CD4-positive, alpha-beta memory T cell (primary cell): ENCODE data around the gene SHISAL1. TPM values are rescaled to one million over a fixed set of nuclear protein-coding genes. Genes with fewer than 3 reads are reported as not detected.
"Not testable (repeated sequence)": the region's sequence is repeated elsewhere in the genome, so short reads cannot be mapped to it uniquely, and the experiment has no call there.

Source experiments
- CTCF ChIA-PET: fragments of 350-600 bp; sonication (Branson Sonifier 250); formaldehyde crosslinking; loops from one replicate; lab custom pipeline; 2021; ENCODE audit warnings: inconsistent platforms; ENCODE audit not compliant: partially characterized antibody; lab: Charles Lee
- POLR2A ChIA-PET: fragments of 350-600 bp; sonication (Branson Sonifier 250); formaldehyde crosslinking; loops from one replicate; lab custom pipeline; 2021; ENCODE audit not compliant: partially characterized antibody; lab: Charles Lee
- DNase-seq, 5 donors: peaks; one replicate each; pipeline versions ENCODE4 v3.0.0 to v3.0.0-alpha.2; 2020 to 2022; ENCODE audit warnings: mixed read lengths in 1 of 5
- H3K27ac ChIP-seq: one replicate; pipeline ENCODE4 v1.7.0; 2013; ENCODE audit warnings: low read depth, low read length
- H3K27me3 ChIP-seq: 2 replicates; pipeline ENCODE4 v1.7.0; 2013; ENCODE audit warnings: mild to moderate bottlenecking, low read length, moderate library complexity; ENCODE audit not compliant: insufficient read depth
- H3K36me3 ChIP-seq: 2 replicates; pipeline ENCODE4 v1.7.0; 2013; ENCODE audit warnings: mild to moderate bottlenecking, low read length, moderate library complexity; ENCODE audit not compliant: insufficient read depth
- H3K4me1 ChIP-seq: 2 replicates; pipeline ENCODE4 v1.7.0; 2013; ENCODE audit warnings: mild to moderate bottlenecking, low read length, moderate library complexity; ENCODE audit not compliant: insufficient read depth
- H3K4me3 ChIP-seq, 2 donors: one replicate each; pipeline ENCODE4 v1.7.0; 2013; ENCODE audit warnings: low read length in 2 of 2, mild to moderate bottlenecking in 1 of 2
- H3K9me3 ChIP-seq, 2 donors: one replicate each; pipeline ENCODE4 v1.7.0; 2013; ENCODE audit warnings: low read length in 2 of 2, control low read depth in 1 of 2; ENCODE audit not compliant: control insufficient read depth in 1 of 2
- H3K27ac Mint-ChIP-seq, 7 donors: one replicate each; pipeline ENCODE4 v1.8.0; 2020 to 2021; ENCODE audit warnings: mixed read lengths in 7 of 7, mild to moderate bottlenecking in 6 of 7, inconsistent platforms in 3 of 7, moderate library complexity in 3 of 7
- H3K27me3 Mint-ChIP-seq, 2 donors: one replicate each; pipeline ENCODE4 v1.8.0; 2020 to 2021; ENCODE audit warnings: mixed read lengths in 2 of 2
- H3K36me3 Mint-ChIP-seq, 2 donors: one replicate each; pipeline ENCODE4 v1.8.0; 2020 to 2021; ENCODE audit warnings: mixed read lengths in 2 of 2, inconsistent platforms in 1 of 2, mild to moderate bottlenecking in 1 of 2
- H3K4me1 Mint-ChIP-seq, 4 donors: one replicate each; pipeline ENCODE4 v1.8.0; 2020 to 2021; ENCODE audit warnings: mixed read lengths in 4 of 4, mild to moderate bottlenecking in 1 of 4
- H3K4me3 Mint-ChIP-seq, 8 donors: one replicate each; pipeline ENCODE4 v1.8.0; 2020 to 2021; ENCODE audit warnings: mixed read lengths in 8 of 8, mild to moderate bottlenecking in 7 of 8, moderate library complexity in 6 of 8, inconsistent platforms in 3 of 8
- H3K9me3 Mint-ChIP-seq, 8 donors: one replicate each; pipeline ENCODE4 v1.8.0; 2020 to 2021; ENCODE audit warnings: mixed read lengths in 8 of 8, mild to moderate bottlenecking in 5 of 8, inconsistent platforms in 3 of 8, moderate library complexity in 1 of 8
- intact Hi-C: fragments of 100-400 bp; cut with micrococcal nuclease; formaldehyde crosslinking; loops from one replicate; pipeline ENCODE4 v1.15.1; 2023
- polyA plus RNA-seq, 2 donors: library from polyadenylated mRNA; unstranded; fragments of 300-500 nt; fragmentation: Illumina TruSeq; gene quantifications; one replicate each; pipeline ENCODE4 v1.2.3, GENCODE V29; 2021
- total RNA-seq, 2 experiments: library from RNA; stranded (reverse); gene quantifications; one replicate each; pipeline ENCODE4 v1.2.3, GENCODE V29; 2021

The SHISAL1 gene
- total and polyA plus RNA-seq, 4 experiments from 2014 or later: not detected

- H3K27ac Mint-ChIP-seq, POLR2A ChIA-PET, CTCF ChIA-PET, H3K4me3 Mint-ChIP-seq, H3K9me3 Mint-ChIP-seq, H3K27ac ChIP-seq, H3K9me3 ChIP-seq, H3K4me1 ChIP-seq, H3K36me3 ChIP-seq, intact Hi-C loops, H3K4me3 ChIP-seq, H3K36me3 Mint-ChIP-seq, DNase-seq: not testable (repeated sequence)
- peaks cover 11% of the 10 kb centered on the region for H3K27me3 ChIP-seq
- Mint-ChIP-seq H3K27me3 (peaks cover 21 to 38% of the 10 kb centered on the region in 2 donors), H3K4me1 (peaks cover 7 to 13% (median 12%) of the 10 kb centered on the region in 4 donors)
Observed at GRCh38 chr22:44323140-44323790, 10.5 kb upstream of the SHISAL1 start.

- no peaks in the 10 kb centered on the region for H3K27me3 ChIP-seq
- Mint-ChIP-seq H3K27ac (no peak overlapping the region), H3K36me3 (no peaks in the 10 kb centered on the region), H3K9me3 (peaks cover 0 to 2% (median 0%) of the 10 kb centered on the region in 8 donors), H3K27me3 (peaks cover 6 to 11% of the 10 kb centered on the region in 2 donors), H3K4me3 (no peak overlapping the region), H3K4me1 (peaks cover 0 to 3% (median 2%) of the 10 kb centered on the region in 4 donors)
- intact Hi-C loops: no loop called here
- H3K27ac ChIP-seq: no peak overlapping the region
- no peaks in the 10 kb centered on the region for H3K9me3 ChIP-seq
- CTCF ChIA-PET: interaction anchor here (1.9 kb wide), 1 partner anchor 248 kb away, joined by 4 read pairs; no protein-coding TSS in a partner anchor
- no peaks in the 10 kb centered on the region for H3K36me3 ChIP-seq
- no peak for DNase-seq
- H3K4me3 ChIP-seq: no peak overlapping the region
- peaks cover under 1% of the 10 kb centered on the region for H3K4me1 ChIP-seq
- POLR2A ChIA-PET: no interaction called here
Observed at GRCh38 chr22:44319685-44320084, 6.9 kb upstream of the SHISAL1 start.

- H3K27me3 Mint-ChIP-seq: peaks cover 3 to 6% of the 10 kb centered on the region in 2 donors
- no peak for DNase-seq
- peaks cover 0 to 2% (median 0%) of the 10 kb centered on the region in 8 donors for H3K9me3 Mint-ChIP-seq
- no peaks in the 10 kb centered on the region for H3K36me3 ChIP-seq
- H3K4me3 ChIP-seq: no peak overlapping the region
- H3K27ac ChIP-seq: no peak overlapping the region
- ChIA-PET CTCF (no interaction called here), POLR2A (no interaction called here)
- H3K9me3 ChIP-seq: no peaks in the 10 kb centered on the region
- H3K4me1 Mint-ChIP-seq: peaks cover 2 to 9% (median 8%) of the 10 kb centered on the region in 4 donors
- no peak overlapping the region for H3K4me3 Mint-ChIP-seq
- H3K27me3 ChIP-seq: no peaks in the 10 kb centered on the region
- no peaks in the 10 kb centered on the region for H3K36me3 Mint-ChIP-seq
- intact Hi-C loops: no loop called here
- no peak overlapping the region for H3K27ac Mint-ChIP-seq
- peaks cover 6% of the 10 kb centered on the region for H3K4me1 ChIP-seq
Observed at GRCh38 chr22:44318751-44319150, 6.0 kb upstream of the SHISAL1 start.

- H3K4me3 Mint-ChIP-seq: no peak overlapping the region
- peaks cover 0 to 2% (median 0%) of the 10 kb centered on the region in 8 donors for H3K9me3 Mint-ChIP-seq
- DNase-seq: no peak
- Histone ChIP-seq H3K4me3 (no peak overlapping the region), H3K27me3 (no peaks in the 10 kb centered on the region), H3K36me3 (no peaks in the 10 kb centered on the region), H3K9me3 (no peaks in the 10 kb centered on the region), H3K27ac (no peak overlapping the region), H3K4me1 (peaks cover 6% of the 10 kb centered on the region)
- ChIA-PET POLR2A (no interaction called here), CTCF (interaction anchor here (1.0 to 1.2 kb wide), 2 partner anchors 250 to 325 kb away, joined by 3 to 4 read pairs; no protein-coding TSS in a partner anchor)
- no peaks in the 10 kb centered on the region for H3K36me3 Mint-ChIP-seq
- H3K27me3 Mint-ChIP-seq: peaks cover 0 to 1% of the 10 kb centered on the region in 2 donors
- intact Hi-C loops: no loop called here
- H3K4me1 Mint-ChIP-seq: peaks cover 2 to 9% (median 7%) of the 10 kb centered on the region in 4 donors
- H3K27ac Mint-ChIP-seq: no peak overlapping the region
Observed at GRCh38 chr22:44317886-44318637, 5.3 kb upstream of the SHISAL1 start.

- DNase-seq: no peak
- peaks cover 2 to 9% (median 7%) of the 10 kb centered on the region in 4 donors for H3K4me1 Mint-ChIP-seq
- no peak overlapping the region for H3K4me3 Mint-ChIP-seq
- H3K27me3 Mint-ChIP-seq: no peaks in the 10 kb centered on the region
- no peak overlapping the region for H3K4me3 ChIP-seq
- no peaks in the 10 kb centered on the region for H3K36me3 Mint-ChIP-seq
- no peak overlapping the region for H3K27ac Mint-ChIP-seq
- H3K36me3 ChIP-seq: no peaks in the 10 kb centered on the region
- peaks cover 6% of the 10 kb centered on the region for H3K4me1 ChIP-seq
- H3K9me3 ChIP-seq: no peaks in the 10 kb centered on the region
- H3K9me3 Mint-ChIP-seq: no peaks in the 10 kb centered on the region
- intact Hi-C loops: no loop called here
- no peak overlapping the region for H3K27ac ChIP-seq
- CTCF ChIA-PET: interaction anchor here (1.0 to 1.2 kb wide), 2 partner anchors 251 to 324 kb away, joined by 3 to 4 read pairs; no protein-coding TSS in a partner anchor
- POLR2A ChIA-PET: no interaction called here
- H3K27me3 ChIP-seq: no peaks in the 10 kb centered on the region
Observed at GRCh38 chr22:44317123-44317444, 4.3 kb upstream of the SHISAL1 start.

- H3K9me3 Mint-ChIP-seq: no peaks in the 10 kb centered on the region
- H3K27ac ChIP-seq: no peak overlapping the region
- H3K4me3 ChIP-seq: no peak overlapping the region
- H3K9me3 ChIP-seq: no peaks in the 10 kb centered on the region
- H3K27me3 ChIP-seq: no peaks in the 10 kb centered on the region
- H3K36me3 ChIP-seq: no peaks in the 10 kb centered on the region
- no peaks in the 10 kb centered on the region for H3K36me3 Mint-ChIP-seq
- peaks cover 2 to 9% (median 7%) of the 10 kb centered on the region in 4 donors for H3K4me1 Mint-ChIP-seq
- peaks cover 6% of the 10 kb centered on the region for H3K4me1 ChIP-seq
- no peaks in the 10 kb centered on the region for H3K27me3 Mint-ChIP-seq
- ChIA-PET POLR2A (no interaction called here), CTCF (interaction anchor here (1.0 to 1.2 kb wide), 2 partner anchors 251 to 323 kb away, joined by 3 to 4 read pairs; no protein-coding TSS in a partner anchor)
- H3K4me3 Mint-ChIP-seq: no peak overlapping the region
- DNase-seq: no peak
- intact Hi-C loops: no loop called here
- no peak overlapping the region for H3K27ac Mint-ChIP-seq
Observed at GRCh38 chr22:44316393-44317122, 3.8 kb upstream of the SHISAL1 start.
